ENCODE data around the gene PCDH18. TPM values are rescaled to one million over a fixed set of nuclear protein-coding genes. Genes with fewer than 3 reads are reported as not detected.
"Not testable (repeated sequence)": the region's sequence is repeated elsewhere in the genome, so short reads cannot be mapped to it uniquely, and the experiment has no call there.

Gene PCDH18
- total RNA-seq, 1 donor from 2014 or later = 14.8 TPM

- no peak overlapping the region for H3K4me3 Mint-ChIP-seq (ENCODE audit: unreplicated experiment)
- no peaks in the 10 kb centered on the region for H3K36me3 Mint-ChIP-seq (ENCODE audit: low read depth, unreplicated experiment)
- H3K9me3 Mint-ChIP-seq (ENCODE audit: unreplicated experiment) = no peaks in the 10 kb centered on the region
- no peaks in the 10 kb centered on the region for H3K27me3 Mint-ChIP-seq (ENCODE audit: unreplicated experiment)
- DNase-seq (ENCODE audit: low spot score) = no peak
- TF ChIP-seq, protein P1, sequence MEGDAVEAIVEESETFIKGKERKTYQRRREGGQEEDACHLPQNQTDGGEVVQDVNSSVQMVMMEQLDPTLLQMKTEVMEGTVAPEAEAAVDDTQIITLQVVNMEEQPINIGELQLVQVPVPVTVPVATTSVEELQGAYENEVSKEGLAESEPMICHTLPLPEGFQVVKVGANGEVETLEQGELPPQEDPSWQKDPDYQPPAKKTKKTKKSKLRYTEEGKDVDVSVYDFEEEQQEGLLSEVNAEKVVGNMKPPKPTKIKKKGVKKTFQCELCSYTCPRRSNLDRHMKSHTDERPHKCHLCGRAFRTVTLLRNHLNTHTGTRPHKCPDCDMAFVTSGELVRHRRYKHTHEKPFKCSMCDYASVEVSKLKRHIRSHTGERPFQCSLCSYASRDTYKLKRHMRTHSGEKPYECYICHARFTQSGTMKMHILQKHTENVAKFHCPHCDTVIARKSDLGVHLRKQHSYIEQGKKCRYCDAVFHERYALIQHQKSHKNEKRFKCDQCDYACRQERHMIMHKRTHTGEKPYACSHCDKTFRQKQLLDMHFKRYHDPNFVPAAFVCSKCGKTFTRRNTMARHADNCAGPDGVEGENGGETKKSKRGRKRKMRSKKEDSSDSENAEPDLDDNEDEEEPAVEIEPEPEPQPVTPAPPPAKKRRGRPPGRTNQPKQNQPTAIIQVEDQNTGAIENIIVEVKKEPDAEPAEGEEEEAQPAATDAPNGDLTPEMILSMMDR (IDR thresholded peaks at IDR 0.05; ENCODE audit: unreplicated experiment) = no peak
- no peaks in the 10 kb centered on the region for H3K4me1 Mint-ChIP-seq (ENCODE audit: unreplicated experiment)
- H3K27ac Mint-ChIP-seq (ENCODE audit: unreplicated experiment) = no peak overlapping the region
Measured at GRCh38 chr4:137495578-137495977, 36.7 kb downstream of the PCDH18 start.

DNA sequence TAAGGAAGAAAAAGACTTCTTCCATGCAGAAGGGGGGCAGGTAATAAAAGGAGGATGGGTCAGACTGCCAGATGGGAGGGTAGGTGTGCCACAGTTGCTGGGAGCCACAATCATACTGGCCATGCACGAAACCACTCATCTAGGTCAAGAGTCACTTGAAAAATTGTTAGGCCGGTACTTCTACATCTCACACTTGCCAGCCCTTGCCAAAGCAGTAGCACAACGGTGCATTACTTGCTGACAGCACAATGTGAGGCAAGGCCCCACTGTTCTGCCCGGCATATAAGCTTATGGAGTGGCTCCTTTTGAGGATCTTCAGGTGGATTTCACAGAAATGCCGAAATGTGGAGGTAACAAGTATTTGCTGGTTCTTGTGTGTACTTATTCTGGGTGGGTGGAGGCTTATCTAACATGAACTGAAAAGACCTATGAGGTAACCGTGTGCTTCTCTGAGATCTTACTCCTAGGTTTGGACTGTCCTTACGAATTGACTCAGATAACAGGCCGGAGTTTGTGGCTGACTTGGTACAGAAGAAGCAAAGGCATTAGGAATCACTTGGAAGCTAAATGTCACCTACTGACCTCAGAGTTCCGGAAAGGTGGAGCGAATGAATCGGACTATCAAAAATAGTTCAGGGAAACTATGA is 48.9 kb downstream of the PCDH18 start:
- not testable (repeated sequence) for H3K4me1 Mint-ChIP-seq (ENCODE audit: unreplicated experiment); H3K27me3 Mint-ChIP-seq (ENCODE audit: unreplicated experiment); H3K36me3 Mint-ChIP-seq (ENCODE audit: low read depth, unreplicated experiment); H3K27ac Mint-ChIP-seq (ENCODE audit: unreplicated experiment); H3K4me3 Mint-ChIP-seq (ENCODE audit: unreplicated experiment); DNase-seq (ENCODE audit: low spot score); H3K9me3 Mint-ChIP-seq (ENCODE audit: unreplicated experiment)

- H3K27me3 Mint-ChIP-seq (ENCODE audit: unreplicated experiment); H3K4me1 Mint-ChIP-seq (ENCODE audit: unreplicated experiment); DNase-seq (ENCODE audit: low spot score); H3K9me3 Mint-ChIP-seq (ENCODE audit: unreplicated experiment); H3K27ac Mint-ChIP-seq (ENCODE audit: unreplicated experiment); H3K36me3 Mint-ChIP-seq (ENCODE audit: low read depth, unreplicated experiment); H3K4me3 Mint-ChIP-seq (ENCODE audit: unreplicated experiment): not testable (repeated sequence)
Measured at GRCh38 chr4:137479657-137480056, 52.6 kb downstream of the PCDH18 start.

DNA sequence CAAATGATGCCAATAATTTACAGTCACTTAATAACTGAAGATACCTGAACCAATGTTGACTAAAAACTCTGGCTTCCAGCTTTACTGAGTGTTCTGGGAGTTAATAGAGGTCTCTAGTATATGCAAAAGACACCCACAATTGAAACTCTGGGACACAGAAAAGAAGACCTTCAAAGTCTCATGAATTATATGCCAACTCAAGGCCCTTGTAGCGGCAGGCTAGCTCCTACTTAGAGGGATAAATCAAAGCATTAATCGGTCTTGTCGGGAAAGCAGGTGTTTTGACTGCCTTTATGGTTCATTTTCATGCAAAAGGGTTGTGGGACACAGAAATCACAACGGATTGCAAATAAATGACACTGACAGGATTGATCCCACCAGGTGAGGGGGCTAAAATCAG is 55.9 kb downstream of the PCDH18 start:
- H3K36me3 Mint-ChIP-seq (ENCODE audit: low read depth, unreplicated experiment) = peaks cover 9% of the 10 kb centered on the region
- H3K4me1 Mint-ChIP-seq (ENCODE audit: unreplicated experiment) = no peaks in the 10 kb centered on the region

GRCh38 chr4:137474711-137475301 is 57.5 kb downstream of the PCDH18 start:
- no peak overlapping the region for H3K4me3 Mint-ChIP-seq (ENCODE audit: unreplicated experiment)
- no peak overlapping the region for H3K27ac Mint-ChIP-seq (ENCODE audit: unreplicated experiment)
- no peak for DNase-seq (ENCODE audit: low spot score)

More for the DNA sequence above, 55.9 kb downstream of the PCDH18 start:
- no peak for DNase-seq (ENCODE audit: low spot score)
- Mint-ChIP-seq H3K27ac (ENCODE audit: unreplicated experiment) (no peak overlapping the region), H3K27me3 (ENCODE audit: unreplicated experiment) (peaks cover 1% of the 10 kb centered on the region), H3K4me3 (ENCODE audit: unreplicated experiment) (no peak overlapping the region), H3K9me3 (ENCODE audit: unreplicated experiment) (no peaks in the 10 kb centered on the region)
- TF ChIP-seq, protein P1 (IDR thresholded peaks at IDR 0.05; ENCODE audit: unreplicated experiment) = no peak

DNA sequence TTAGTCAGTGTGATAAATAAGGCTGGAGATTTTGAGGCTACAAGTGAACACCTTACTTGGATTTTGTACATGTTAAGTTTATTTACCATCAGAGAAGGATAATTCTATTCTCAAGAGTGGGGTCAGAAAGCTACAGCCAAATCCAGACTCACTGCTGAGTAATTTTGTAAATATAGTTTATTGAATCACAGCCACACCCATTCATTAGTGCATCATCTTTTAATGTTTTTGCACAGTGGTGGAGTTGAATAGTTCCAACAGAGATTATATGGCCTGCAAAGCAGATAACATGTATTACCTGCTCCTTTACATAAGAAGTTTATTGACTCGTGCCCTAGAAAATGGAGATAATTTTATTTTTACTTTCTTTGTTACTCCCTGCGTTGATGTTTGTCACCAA is 60.4 kb downstream of the PCDH18 start:
- Mint-ChIP-seq H3K27ac (ENCODE audit: unreplicated experiment) (no peak overlapping the region), H3K27me3 (ENCODE audit: unreplicated experiment) (no peaks in the 10 kb centered on the region), H3K4me3 (ENCODE audit: unreplicated experiment) (no peak overlapping the region), H3K9me3 (ENCODE audit: unreplicated experiment) (no peaks in the 10 kb centered on the region), H3K36me3 (ENCODE audit: low read depth, unreplicated experiment) (no peaks in the 10 kb centered on the region), H3K4me1 (ENCODE audit: unreplicated experiment) (no peaks in the 10 kb centered on the region)
- DNase-seq (ENCODE audit: low spot score) = no peak
- TF ChIP-seq, protein P1 (IDR thresholded peaks at IDR 0.05; ENCODE audit: unreplicated experiment) = no peak

More at GRCh38 chr4:137474711-137475301, 57.5 kb downstream of the PCDH18 start:
- Mint-ChIP-seq H3K36me3 (ENCODE audit: low read depth, unreplicated experiment) (peaks cover 5% of the 10 kb centered on the region), H3K4me1 (ENCODE audit: unreplicated experiment) (no peaks in the 10 kb centered on the region), H3K9me3 (ENCODE audit: unreplicated experiment) (no peaks in the 10 kb centered on the region), H3K27me3 (ENCODE audit: unreplicated experiment) (no peaks in the 10 kb centered on the region)
- TF ChIP-seq, protein P1 (IDR thresholded peaks at IDR 0.05; ENCODE audit: unreplicated experiment) = no peak
